H9 (cell line): ENCODE results near the gene KIF6. TPM values are rescaled to one million over a fixed set of nuclear protein-coding genes. Genes with fewer than 3 reads are reported as not detected.

Experiments used
- DNase-seq: peaks from one replicate; pipeline ENCODE4 v3.0.0-alpha.2; 2017
- H2AFZ ChIP-seq: one replicate; pipeline ENCODE4 v1.6.1; 2013; ENCODE audit warnings: mild to moderate bottlenecking, low read length, control low read depth, moderate library complexity
- H2AK5ac ChIP-seq: 2 replicates; pipeline ENCODE4 v1.6.1; 2013; ENCODE audit warnings: low read length, control low read depth, mixed read lengths; ENCODE audit not compliant: insufficient read length
- H2BK120ac ChIP-seq: one replicate; pipeline ENCODE4 v1.6.1; 2013; ENCODE audit warnings: low read depth, mild to moderate bottlenecking, low read length, control low read depth, inconsistent platforms; ENCODE audit not compliant: poor library complexity, severe bottlenecking
- H2BK12ac ChIP-seq: 2 replicates; pipeline ENCODE4 v1.6.1; 2013; ENCODE audit warnings: low read length, control low read depth, mixed read lengths, low read depth; ENCODE audit not compliant: insufficient read length
- H2BK15ac ChIP-seq: 2 replicates; pipeline ENCODE4 v1.6.1; 2013; ENCODE audit warnings: low read depth, low read length, control low read depth
- H2BK20ac ChIP-seq: one replicate; pipeline ENCODE4 v1.6.1; 2013; ENCODE audit warnings: low read depth, mild to moderate bottlenecking, low read length, control low read depth, inconsistent platforms; ENCODE audit not compliant: poor library complexity, severe bottlenecking
- H2BK5ac ChIP-seq: 2 replicates; pipeline ENCODE4 v1.6.1; 2013; ENCODE audit warnings: low read length, control low read depth, mixed read lengths; ENCODE audit not compliant: insufficient read length
- H3K14ac ChIP-seq: 2 replicates; pipeline ENCODE4 v1.6.1; 2013; ENCODE audit warnings: low read length, control low read depth; ENCODE audit not compliant: insufficient read depth
- H3K18ac ChIP-seq: 2 replicates; pipeline ENCODE4 v1.6.1; 2013; ENCODE audit warnings: low read depth, mild to moderate bottlenecking, mixed read lengths, low read length, control low read depth; ENCODE audit not compliant: insufficient read length
- H3K23ac ChIP-seq: 2 replicates; pipeline ENCODE4 v1.6.1; 2013; ENCODE audit warnings: low read length, control low read depth, mixed read lengths, low read depth; ENCODE audit not compliant: insufficient read length
- H3K23me2 ChIP-seq: 2 replicates; pipeline ENCODE4 v1.6.1; 2013; ENCODE audit warnings: low read depth, mild to moderate bottlenecking, mixed read lengths, low read length, control low read depth; ENCODE audit not compliant: insufficient read length, poor library complexity, severe bottlenecking
- H3K27ac ChIP-seq: 2 replicates; pipeline ENCODE4 v1.5.1; 2013; ENCODE audit warnings: low read length, control low read depth, mixed read lengths, low read depth; ENCODE audit not compliant: insufficient read length
- H3K27me3 ChIP-seq: 2 replicates; pipeline ENCODE4 v1.6.1; 2013; ENCODE audit warnings: low read length, control low read depth, inconsistent platforms; ENCODE audit not compliant: insufficient read depth
- H3K4ac ChIP-seq: 2 replicates; pipeline ENCODE4 v1.6.1; 2013; ENCODE audit warnings: low read depth, mild to moderate bottlenecking, control low read depth, inconsistent platforms, low read length, moderate library complexity
- H3K4me1 ChIP-seq: 2 replicates; pipeline ENCODE4 v1.6.1; 2013; ENCODE audit warnings: low read length, control low read depth, inconsistent platforms; ENCODE audit not compliant: insufficient read depth
- H3K4me2 ChIP-seq: 2 replicates; pipeline ENCODE4 v1.6.1; 2013; ENCODE audit warnings: low read length, control low read depth, mixed read lengths; ENCODE audit not compliant: insufficient read length, insufficient read depth
- H3K56ac ChIP-seq: 2 replicates; pipeline ENCODE4 v1.6.1; 2013; ENCODE audit warnings: low read depth, mild to moderate bottlenecking, mixed read lengths, low read length, control low read depth; ENCODE audit not compliant: insufficient read length
- H3K79me1 ChIP-seq: 2 replicates; pipeline ENCODE4 v1.6.1; 2013; ENCODE audit warnings: low read depth, mild to moderate bottlenecking, moderate library complexity, low read length, control low read depth, inconsistent platforms; ENCODE audit not compliant: insufficient read depth, poor library complexity, severe bottlenecking
- H3K79me2 ChIP-seq: 2 replicates; pipeline ENCODE4 v1.6.1; 2013; ENCODE audit warnings: low read length, control low read depth, inconsistent platforms; ENCODE audit not compliant: insufficient read depth
- H3K9ac ChIP-seq: 2 replicates; pipeline ENCODE4 v1.6.1; 2013; ENCODE audit warnings: low read length, control low read depth, mixed read lengths; ENCODE audit not compliant: insufficient read length; ENCODE audit errors: extremely low read depth
- H3K9me3 ChIP-seq: one replicate; pipeline ENCODE4 v1.6.1; 2013; ENCODE audit warnings: low read depth, low read length, inconsistent platforms; ENCODE audit not compliant: control insufficient read depth
- H3T11ph ChIP-seq: one replicate; pipeline ENCODE4 v1.6.1; 2013; ENCODE audit warnings: mild to moderate bottlenecking, low read length, control low read depth, inconsistent platforms
- H4K20me1 ChIP-seq: one replicate; pipeline ENCODE4 v1.6.1; 2013; ENCODE audit not compliant: control insufficient read depth, insufficient read length, insufficient read depth
- H4K5ac ChIP-seq: 2 replicates; pipeline ENCODE4 v1.6.1; 2013; ENCODE audit warnings: low read depth, mild to moderate bottlenecking, mixed read lengths, low read length, control low read depth; ENCODE audit not compliant: insufficient read length
- H4K8ac ChIP-seq: replicated peaks from 2 replicates; pipeline ENCODE4 v1.6.1; 2013; ENCODE audit warnings: low read length, control low read depth, mixed read lengths, low read depth; ENCODE audit not compliant: insufficient read length
- H4K91ac ChIP-seq: 2 replicates; pipeline ENCODE4 v1.6.1; 2013; ENCODE audit warnings: low read depth, mild to moderate bottlenecking, moderate library complexity, mixed read lengths, low read length, control low read depth; ENCODE audit not compliant: insufficient read length
- H3K27ac Mint-ChIP-seq, 3 experiments: 2 replicates in 2 of 3; 3 replicates in 1 of 3; pipeline ENCODE4 v1.8.0; 2020 to 2021; ENCODE audit warnings: mixed read lengths in 3 of 3, mild to moderate bottlenecking in 1 of 3, moderate library complexity in 1 of 3
- H3K27me3 Mint-ChIP-seq: 2 replicates; pipeline ENCODE4 v1.8.0; 2021; ENCODE audit warnings: low read depth, mild to moderate bottlenecking, moderate library complexity, mixed read lengths
- H3K36me3 Mint-ChIP-seq, 3 experiments: 2 replicates in 2 of 3; 3 replicates in 1 of 3; pipeline ENCODE4 v1.8.0; 2020 to 2021; ENCODE audit warnings: low read depth in 3 of 3, mixed read lengths in 3 of 3; ENCODE audit not compliant: insufficient read depth in 1 of 3
- H3K4me1 Mint-ChIP-seq, 2 experiments: 2 replicates each; pipeline ENCODE4 v1.8.0; 2020; ENCODE audit warnings: mixed read lengths in 2 of 2
- H3K4me3 Mint-ChIP-seq, 2 experiments: 2 replicates in 1 of 2; 3 replicates in 1 of 2; pipeline ENCODE4 v1.8.0; 2020 to 2021; ENCODE audit warnings: mild to moderate bottlenecking in 2 of 2, mixed read lengths in 2 of 2, moderate library complexity in 1 of 2
- H3K9me3 Mint-ChIP-seq, 2 experiments: 2 replicates in 1 of 2; 3 replicates in 1 of 2; pipeline ENCODE4 v1.8.0; 2020; ENCODE audit warnings: mild to moderate bottlenecking in 2 of 2, mixed read lengths in 2 of 2, moderate library complexity in 1 of 2
- WGBS: extraction: QIAGEN DNeasy Blood & Tissue Kit; methylation state at CpG from one replicate; pipeline ENCODE4 v1.1.7; 2013; ENCODE audit warnings: missing lambda C conversion rate, low lambda C conversion rate, mixed read lengths; ENCODE audit not compliant: insufficient read length; ENCODE audit errors: extremely low coverage; 5-methylcytosine and 5-hydroxymethylcytosine counted together
- total RNA-seq: library from RNA; stranded (reverse); gene quantifications from 2 replicates; pipeline ENCODE4 v1.2.1, GENCODE V29; 2021
- TF ChIP-seq, protein P1 (sequence below): fragments of 200-600 bp; sonication (generic); conservative IDR thresholded peaks from 3 replicates; pipeline ENCODE4 v1.8.0; 2021; ENCODE audit warnings: antibody characterized with exemption, mild to moderate bottlenecking

The KIF6 gene
- total RNA-seq, 1 experiment from 2014 or later = 0.63 TPM

DNA sequence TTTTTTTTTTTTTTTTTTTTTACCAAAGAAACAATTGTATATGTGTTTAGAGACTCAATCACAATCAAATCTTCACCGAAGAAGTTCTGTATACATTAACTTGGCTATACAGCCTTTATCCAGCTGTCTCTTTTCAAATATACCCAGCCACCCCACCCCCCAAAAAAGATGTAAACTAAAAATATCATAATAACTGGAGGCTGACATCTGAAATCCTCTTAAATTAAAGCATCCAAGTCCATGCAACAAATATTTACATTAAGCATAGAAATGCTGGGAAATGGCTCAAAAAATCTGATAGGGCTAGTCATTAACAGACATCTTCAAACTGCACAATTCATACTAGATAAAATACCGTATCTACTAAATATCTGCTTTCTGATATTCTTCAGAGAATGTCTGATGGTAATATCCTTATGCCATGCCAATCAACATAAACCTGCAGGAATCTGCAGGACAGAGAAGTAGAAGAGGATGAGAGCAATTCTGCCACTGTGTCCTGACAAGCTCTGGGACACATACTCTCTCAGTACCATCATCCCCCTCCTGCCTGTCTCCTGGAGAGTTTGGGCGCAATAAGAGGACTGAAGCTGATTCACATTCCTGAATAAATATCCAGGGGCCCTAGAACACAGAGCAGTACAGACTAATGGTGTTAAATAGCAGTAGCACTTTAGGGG lies 152.4 kb downstream of the KIF6 start:
- DNase-seq = no peak
- Histone ChIP-seq H3K79me1 (no peaks in the 10 kb centered on the region), H3K18ac (no peak overlapping the region), H3K23me2 (no peaks in the 10 kb centered on the region), H3K56ac (no peak overlapping the region), H4K91ac (no peak overlapping the region), H3K4me2 (no peak overlapping the region), H2BK20ac (no peak overlapping the region), H2BK5ac (no peak overlapping the region), H2AFZ (no peak overlapping the region), H4K5ac (no peak overlapping the region), H3K27ac (no peak overlapping the region), H3K27me3 (no peaks in the 10 kb centered on the region), H3T11ph (no peak overlapping the region), H2BK12ac (no peak overlapping the region), H3K9me3 (no peaks in the 10 kb centered on the region), H4K20me1 (no peaks in the 10 kb centered on the region), H3K9ac (no peak overlapping the region), H2BK15ac (no peak overlapping the region), H3K14ac (no peak overlapping the region), H3K23ac (no peak overlapping the region), H3K4ac (no peak overlapping the region), H2AK5ac (no peak overlapping the region), H3K79me2 (no peaks in the 10 kb centered on the region), H2BK120ac (no peak overlapping the region), H4K8ac (no peak overlapping the region), H3K4me1 (no peaks in the 10 kb centered on the region)
- no CpG with 5 or more reads among the region's 3 CpGs for WGBS
- no peak overlapping the region for H3K27ac Mint-ChIP-seq
- no peaks in the 10 kb centered on the region for H3K36me3 Mint-ChIP-seq
- no peak overlapping the region for H3K4me3 Mint-ChIP-seq
- H3K4me1 Mint-ChIP-seq = peaks cover 0 to 2% of the 10 kb centered on the region in 2 experiments; a peak in 1 of 4 replicates
- no peaks in the 10 kb centered on the region for H3K27me3 Mint-ChIP-seq
- no peaks in the 10 kb centered on the region; a peak in 2 of 5 replicates for H3K9me3 Mint-ChIP-seq
- TF ChIP-seq, protein P1, sequence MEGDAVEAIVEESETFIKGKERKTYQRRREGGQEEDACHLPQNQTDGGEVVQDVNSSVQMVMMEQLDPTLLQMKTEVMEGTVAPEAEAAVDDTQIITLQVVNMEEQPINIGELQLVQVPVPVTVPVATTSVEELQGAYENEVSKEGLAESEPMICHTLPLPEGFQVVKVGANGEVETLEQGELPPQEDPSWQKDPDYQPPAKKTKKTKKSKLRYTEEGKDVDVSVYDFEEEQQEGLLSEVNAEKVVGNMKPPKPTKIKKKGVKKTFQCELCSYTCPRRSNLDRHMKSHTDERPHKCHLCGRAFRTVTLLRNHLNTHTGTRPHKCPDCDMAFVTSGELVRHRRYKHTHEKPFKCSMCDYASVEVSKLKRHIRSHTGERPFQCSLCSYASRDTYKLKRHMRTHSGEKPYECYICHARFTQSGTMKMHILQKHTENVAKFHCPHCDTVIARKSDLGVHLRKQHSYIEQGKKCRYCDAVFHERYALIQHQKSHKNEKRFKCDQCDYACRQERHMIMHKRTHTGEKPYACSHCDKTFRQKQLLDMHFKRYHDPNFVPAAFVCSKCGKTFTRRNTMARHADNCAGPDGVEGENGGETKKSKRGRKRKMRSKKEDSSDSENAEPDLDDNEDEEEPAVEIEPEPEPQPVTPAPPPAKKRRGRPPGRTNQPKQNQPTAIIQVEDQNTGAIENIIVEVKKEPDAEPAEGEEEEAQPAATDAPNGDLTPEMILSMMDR = no peak
